GM13977 (cell line): ENCODE measurements around the gene PHF1.

Experiments used
- DNase-seq: peaks from one replicate; pipeline ENCODE4 v3.0.0; 2012; ENCODE audit warnings: low spot score
- CTCF ChIP-seq: IDR thresholded peaks from 2 replicates; pipeline ENCODE4 v1.5.1; 2012; ENCODE audit warnings: mild to moderate bottlenecking, control low read depth; ENCODE audit not compliant: insufficient read depth; ENCODE audit errors: extremely low read depth, missing control alignments
- in situ Hi-C: fragments of 300-500 bp; cut with MboI; formaldehyde crosslinking; loops from one replicate; pipeline ENCODE4 v1.12.0; 2022; ENCODE audit warnings: low sequenced_read_pairs, low pct_unique_long_range_greater_than_20kb, mixed read lengths, inconsistent platforms; ENCODE audit not compliant: unreplicated experiment

PHF1 gene

GRCh38 chr6:33453393-33454008 is 42.7 kb downstream of the PHF1 start:
- DNase-seq, result peak; percentile 51
- no peak for TF ChIP-seq CTCF
- in situ Hi-C loops, result no loop called here

- TF ChIP-seq CTCF, result no peak
- DNase-seq, result peak; percentile 99
- in situ Hi-C loops, result no loop called here
Observed at GRCh38 chr6:33454009-33454946, 43.5 kb downstream of the PHF1 start, which contains the start of gene ZBTB9. Gene ZBTB9, plus strand, starts transcription at chr6:33454576. Its CDS starts 525 bp downstream, at chr6:33455101.

- peak; percentile 8 for DNase-seq
- in situ Hi-C loops, result no loop called here
- TF ChIP-seq CTCF, result no peak
Observed at GRCh38 chr6:33455051-33455450, 44.2 kb downstream of the PHF1 start.

- TF ChIP-seq CTCF, result no peak
- DNase-seq, result no peak
- in situ Hi-C loops, result no loop called here
Observed at GRCh38 chr6:33456156-33456555, 45.3 kb downstream of the PHF1 start.

- no peak for TF ChIP-seq CTCF
- no peak for DNase-seq
- in situ Hi-C loops, result no loop called here
Observed at GRCh38 chr6:33458676-33459075, 47.9 kb downstream of the PHF1 start.

- in situ Hi-C loops, result no loop called here
- DNase-seq, result no peak
- no peak for TF ChIP-seq CTCF
Observed at GRCh38 chr6:33459226-33459625, 48.4 kb downstream of the PHF1 start.
